Hepatocyte (in vitro differentiated cells): ENCODE results near the gene PTPN3. TPM values are rescaled to one million over a fixed set of nuclear protein-coding genes. Genes with fewer than 3 reads are reported as not detected.

ENCODE experiments used
- DNase-seq: peaks from one replicate; pipeline ENCODE4 v3.0.0-alpha.2; 2016; ENCODE audit warnings: low spot score
- H2AFZ ChIP-seq: fragments of 200-600 bp; sonication (generic); 2 replicates; pipeline ENCODE4 v1.6.0; 2016; ENCODE audit warnings: antibody characterized with exemption, mild to moderate bottlenecking
- H3K27ac ChIP-seq: fragments of 200-600 bp; sonication (generic); 2 replicates; pipeline ENCODE4 v1.5.1; 2016; ENCODE audit warnings: mild to moderate bottlenecking
- H3K27me3 ChIP-seq: fragments of 200-600 bp; sonication (generic); 2 replicates; pipeline ENCODE4 v1.6.1; 2016
- H3K36me3 ChIP-seq: fragments of 200-600 bp; sonication (generic); replicated peaks from 2 replicates; pipeline ENCODE4 v1.5.1; 2016; ENCODE audit warnings: low read depth; ENCODE audit not compliant: insufficient read depth
- H3K4me1 ChIP-seq: fragments of 200-600 bp; sonication (generic); 2 replicates; pipeline ENCODE4 v1.5.1; 2016; ENCODE audit warnings: mild to moderate bottlenecking, moderate library complexity; ENCODE audit not compliant: insufficient read depth
- H3K4me2 ChIP-seq: fragments of 200-600 bp; sonication (generic); 2 replicates; pipeline ENCODE4 v1.6.0; 2016
- H3K4me3 ChIP-seq: fragments of 200-600 bp; sonication (generic); 2 replicates; pipeline ENCODE4 v1.5.1; 2016; ENCODE audit warnings: mild to moderate bottlenecking
- H3K79me2 ChIP-seq: fragments of 200-600 bp; sonication (generic); 2 replicates; pipeline ENCODE4 v1.6.0; 2017; ENCODE audit warnings: mild to moderate bottlenecking
- H3K9me2 ChIP-seq: fragments of 200-600 bp; sonication (generic); replicated peaks from 2 replicates; pipeline ENCODE4 v1.6.0; 2017; ENCODE audit warnings: mild to moderate bottlenecking; ENCODE audit not compliant: insufficient read depth
- H3K9me3 ChIP-seq: fragments of 200-600 bp; sonication (generic); 2 replicates; pipeline ENCODE4 v1.5.1; 2016; ENCODE audit warnings: low read depth, mild to moderate bottlenecking
- H4K20me1 ChIP-seq: fragments of 200-600 bp; sonication (generic); 2 replicates; pipeline ENCODE4 v1.6.0; 2016; ENCODE audit warnings: mild to moderate bottlenecking; ENCODE audit not compliant: insufficient read depth, poor library complexity, severe bottlenecking
- CTCF ChIP-seq: fragments of 200-600 bp; sonication (generic); IDR thresholded peaks from 2 replicates; pipeline ENCODE4 v1.5.1; 2016; ENCODE audit warnings: antibody characterized with exemption, mild to moderate bottlenecking; ENCODE audit not compliant: poor library complexity
- EZH2 ChIP-seq: fragments of 200-600 bp; sonication (generic); IDR thresholded peaks from 2 replicates; pipeline ENCODE4 v1.6.1; 2016; ENCODE audit warnings: antibody characterized with exemption, mild to moderate bottlenecking, borderline replicate concordance
- EZH2phosphoT487 ChIP-seq: fragments of 200-600 bp; sonication (generic); IDR thresholded peaks from one replicate; pipeline ENCODE4 v1.6.1; 2018; ENCODE audit warnings: antibody characterized with exemption, mild to moderate bottlenecking, low read depth, moderate library complexity; ENCODE audit not compliant: unreplicated experiment, severe bottlenecking
- WGBS: methylation state at CpG from one replicate; pipeline ENCODE4 v1.1.6; 2016; ENCODE audit warnings: low lambda C conversion rate; ENCODE audit errors: missing lambda C conversion rate; 5-methylcytosine and 5-hydroxymethylcytosine counted together
- polyA plus RNA-seq: library from polyadenylated mRNA; unstranded; fragments of >200 nt; fragmentation: Nextera tagmentation; extraction: Ambion mirVana; gene quantifications from 2 replicates; pipeline ENCODE4 v1.2.1, GENCODE V29; 2016
- total RNA-seq: library from RNA; depleted of rRNA; stranded (reverse); fragments of >200 nt; gene quantifications from 2 replicates; pipeline ENCODE4 v1.2.3, GENCODE V29; 2014

PTPN3 gene
- total and polyA plus RNA-seq, 2 experiments from 2014 or later, result 4.4 to 12.1 TPM

GRCh38 chr9:109474170-109474569 is 23.9 kb downstream of the PTPN3 start:
- no peak overlapping the region for H3K4me3 ChIP-seq
- H3K9me3 ChIP-seq, result no peaks in the 10 kb centered on the region
- no peaks in the 10 kb centered on the region for H3K27me3 ChIP-seq
- peak overlapping the region; percentile 94 for H3K27ac ChIP-seq
- no peaks in the 10 kb centered on the region for H3K9me2 ChIP-seq
- H4K20me1 ChIP-seq, result no peaks in the 10 kb centered on the region
- peaks cover 40% of the 10 kb centered on the region for H3K4me1 ChIP-seq
- no peak for DNase-seq
- peaks cover 33% of the 10 kb centered on the region for H3K79me2 ChIP-seq
- H3K36me3 ChIP-seq, result no peaks in the 10 kb centered on the region
- H3K4me2 ChIP-seq, result no peak overlapping the region
- H2AFZ ChIP-seq, result no peak overlapping the region
- 85% methylated on average over 7 of the region's 7 CpGs for WGBS
- TF ChIP-seq EZH2, result no peak
- TF ChIP-seq CTCF, result no peak
- no peak for TF ChIP-seq EZH2phosphoT487

- Histone ChIP-seq H3K79me2 (peaks cover 33% of the 10 kb centered on the region), H3K36me3 (no peaks in the 10 kb centered on the region), H2AFZ (no peak overlapping the region), H4K20me1 (no peaks in the 10 kb centered on the region), H3K27ac (no peak overlapping the region), H3K4me3 (no peak overlapping the region), H3K27me3 (no peaks in the 10 kb centered on the region), H3K4me2 (no peak overlapping the region), H3K4me1 (peaks cover 32% of the 10 kb centered on the region), H3K9me2 (no peaks in the 10 kb centered on the region), H3K9me3 (no peaks in the 10 kb centered on the region)
- no peak for DNase-seq
- TF ChIP-seq CTCF (no peak), EZH2 (no peak), EZH2phosphoT487 (no peak)
- 75% methylated on average over 7 of the region's 7 CpGs for WGBS
Measured at GRCh38 chr9:109473329-109473728, 24.8 kb downstream of the PTPN3 start.

- Histone ChIP-seq H3K4me3 (no peak overlapping the region), H3K9me3 (no peaks in the 10 kb centered on the region), H3K4me1 (peaks cover 28% of the 10 kb centered on the region), H4K20me1 (no peaks in the 10 kb centered on the region), H3K79me2 (peaks cover 41% of the 10 kb centered on the region), H3K4me2 (no peak overlapping the region), H3K27me3 (no peaks in the 10 kb centered on the region), H3K9me2 (no peaks in the 10 kb centered on the region), H3K36me3 (no peaks in the 10 kb centered on the region), H2AFZ (no peak overlapping the region), H3K27ac (no peak overlapping the region)
- TF ChIP-seq CTCF (no peak), EZH2 (no peak), EZH2phosphoT487 (no peak)
- 70% methylated on average over 5 of the region's 5 CpGs for WGBS
- DNase-seq, result no peak
Measured at GRCh38 chr9:109471475-109472393, 26.4 kb downstream of the PTPN3 start.
